ENCODE measurements around the gene CD2.

DNA sequence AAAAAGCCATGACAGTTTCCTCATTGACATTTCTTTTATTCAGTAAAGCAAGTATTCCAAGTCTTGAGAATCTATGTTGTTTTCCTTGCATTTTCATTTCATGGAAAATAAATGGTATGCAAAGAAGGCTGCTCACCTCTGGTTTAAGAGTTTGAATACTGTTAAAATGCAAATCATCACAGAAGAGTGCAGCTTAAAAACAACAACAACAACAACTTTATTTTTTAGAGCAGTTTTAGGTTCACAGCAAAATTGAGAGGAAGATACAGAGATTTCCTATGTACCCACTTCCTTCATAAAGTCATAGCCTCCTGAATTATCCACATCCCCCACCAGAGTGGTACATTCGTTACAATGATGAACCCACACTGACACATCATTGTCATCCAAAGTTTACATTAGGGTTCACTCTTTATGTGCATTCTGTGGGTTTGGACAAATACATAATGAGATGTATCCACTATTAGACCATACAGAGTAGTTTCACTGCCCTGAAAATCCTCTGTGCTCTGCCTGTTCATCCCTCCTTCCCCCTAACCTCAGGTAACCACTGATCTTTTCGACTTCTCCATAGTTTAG, 39.2 kb downstream of the CD2 start:
- TF ChIP-seq CTCF (IDR thresholded peaks at IDR 0.05 in 4 of 5, conservative IDR thresholded peaks at IDR 0.05 in 1 of 5) (no peak), POLR2A (IDR thresholded peaks at IDR 0.05) (no peak)
